GM18511 (cell line): Measurements from ENCODE around the gene TERT.
"Not testable (repeated sequence)": the region's sequence is repeated elsewhere in the genome, so short reads cannot be mapped to it uniquely, and the experiment has no call there.

Experiments used
- ATAC-seq: cut with Tn5 transposase; IDR thresholded peaks from one replicate; pipeline ENCODE4 v1.9.1; 2021; ENCODE audit warnings: mild to moderate bottlenecking, moderate library complexity; ENCODE audit not compliant: unreplicated experiment

Gene TERT

GRCh38 chr5:1331861-1332405 lies 37.1 kb upstream of the TERT start:
- no peak for ATAC-seq

GRCh38 chr5:1330847-1331831 lies 36.3 kb upstream of the TERT start:
- no peak for ATAC-seq

- no peak for ATAC-seq
These were observed 35.4 kb upstream of the TERT start for GRCh38 chr5:1330146-1330846.

GRCh38 chr5:1329111-1329579 lies 34.3 kb upstream of the TERT start:
- ATAC-seq = no peak

GRCh38 chr5:1328237-1329110 lies 33.6 kb upstream of the TERT start:
- not testable (repeated sequence) for ATAC-seq

GRCh38 chr5:1326901-1327756 lies 32.3 kb upstream of the TERT start:
- ATAC-seq = not testable (repeated sequence)

GRCh38 chr5:1326532-1326875 lies 31.6 kb upstream of the TERT start:
- ATAC-seq = not testable (repeated sequence)

GRCh38 chr5:1325870-1326531 lies 31.1 kb upstream of the TERT start:
- ATAC-seq = no peak

GRCh38 chr5:1325191-1325741 lies 30.4 kb upstream of the TERT start:
- no peak for ATAC-seq

- ATAC-seq = no peak
These were observed 29.9 kb upstream of the TERT start for GRCh38 chr5:1324719-1325190.

GRCh38 chr5:1324301-1324700 lies 29.4 kb upstream of the TERT start:
- ATAC-seq = no peak

- ATAC-seq = no peak
These were observed 28.9 kb upstream of the TERT start for GRCh38 chr5:1323803-1324173.

GRCh38 chr5:1322955-1323802 lies 28.3 kb upstream of the TERT start:
- no peak for ATAC-seq

GRCh38 chr5:1322036-1322900 lies 27.4 kb upstream of the TERT start:
- ATAC-seq = no peak

GRCh38 chr5:1321576-1321975 lies 26.7 kb upstream of the TERT start:
- no peak for ATAC-seq

GRCh38 chr5:1320436-1321344 lies 25.8 kb upstream of the TERT start:
- ATAC-seq = no peak
